Uterus (tissue), 2 donors: ENCODE data around the gene RAET1E.

Source experiments
- POLR2A ChIP-seq, 2 donors: fragments of 450-650 bp; IDR thresholded peaks; one replicate each; pipeline ENCODE4 v1.6.1; 2016; ENCODE audit warnings: antibody characterized with exemption in 2 of 2, mild to moderate bottlenecking in 1 of 2, moderate library complexity in 1 of 2
- TF ChIP-seq, protein P1 (sequence below), 4 experiments: fragments of 200-600 bp in 2 of 4; fragments of 450-650 bp in 2 of 4; sonication (generic) in 2 of 4; IDR thresholded peaks; one replicate each; pipeline ENCODE4 v1.5.1; 2016 to 2019; ENCODE audit warnings: antibody characterized with exemption in 4 of 4, mild to moderate bottlenecking in 2 of 4, moderate library complexity in 1 of 4

DNA sequence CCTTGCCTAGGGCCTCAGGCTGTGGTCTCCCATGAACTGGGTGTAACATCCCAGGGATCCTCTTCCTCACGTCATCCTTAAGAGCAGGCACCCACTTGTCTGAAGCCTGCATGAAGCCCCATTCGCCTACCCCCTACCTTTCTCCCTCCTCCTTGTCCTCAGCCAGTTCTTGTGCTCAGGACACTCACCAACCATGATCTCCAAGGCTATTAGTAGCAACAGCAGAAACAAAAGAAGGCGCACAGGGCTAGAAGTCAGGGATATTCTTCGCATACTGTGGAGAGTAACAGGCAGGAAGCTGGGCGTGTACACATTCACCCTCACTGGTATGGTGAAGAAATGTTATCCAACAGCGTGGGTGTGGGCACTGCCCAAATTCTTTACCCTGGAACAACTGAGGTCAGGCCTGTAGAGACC, 7.3 kb downstream of the RAET1E start:
- TF ChIP-seq, protein P1, sequence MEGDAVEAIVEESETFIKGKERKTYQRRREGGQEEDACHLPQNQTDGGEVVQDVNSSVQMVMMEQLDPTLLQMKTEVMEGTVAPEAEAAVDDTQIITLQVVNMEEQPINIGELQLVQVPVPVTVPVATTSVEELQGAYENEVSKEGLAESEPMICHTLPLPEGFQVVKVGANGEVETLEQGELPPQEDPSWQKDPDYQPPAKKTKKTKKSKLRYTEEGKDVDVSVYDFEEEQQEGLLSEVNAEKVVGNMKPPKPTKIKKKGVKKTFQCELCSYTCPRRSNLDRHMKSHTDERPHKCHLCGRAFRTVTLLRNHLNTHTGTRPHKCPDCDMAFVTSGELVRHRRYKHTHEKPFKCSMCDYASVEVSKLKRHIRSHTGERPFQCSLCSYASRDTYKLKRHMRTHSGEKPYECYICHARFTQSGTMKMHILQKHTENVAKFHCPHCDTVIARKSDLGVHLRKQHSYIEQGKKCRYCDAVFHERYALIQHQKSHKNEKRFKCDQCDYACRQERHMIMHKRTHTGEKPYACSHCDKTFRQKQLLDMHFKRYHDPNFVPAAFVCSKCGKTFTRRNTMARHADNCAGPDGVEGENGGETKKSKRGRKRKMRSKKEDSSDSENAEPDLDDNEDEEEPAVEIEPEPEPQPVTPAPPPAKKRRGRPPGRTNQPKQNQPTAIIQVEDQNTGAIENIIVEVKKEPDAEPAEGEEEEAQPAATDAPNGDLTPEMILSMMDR (IDR thresholded peaks at IDR 0.05): no peak
- TF ChIP-seq POLR2A (IDR thresholded peaks at IDR 0.05): no peak
